ENCODE results near the gene TBL3.
"Not testable (repeated sequence)": the region's sequence is repeated elsewhere in the genome, so short reads cannot be mapped to it uniquely, and the experiment has no call there.

Gene TBL3

GRCh38 chr16:1938910-1939309, 32.9 kb upstream of the TBL3 start:
- peak overlapping the region in 1 of 2 donors; percentile 24 for H3K27ac ChIP-seq
- no peak for TF ChIP-seq CTCF (IDR thresholded peaks at IDR 0.05)
- no peak for DNase-seq (ENCODE audit: low spot score)
- no peak overlapping the region for H3K4me3 ChIP-seq

GRCh38 chr16:1939833-1940232, 32.0 kb upstream of the TBL3 start:
- H3K27ac ChIP-seq; H3K4me3 ChIP-seq; DNase-seq (ENCODE audit: low spot score): not testable (repeated sequence)

- Histone ChIP-seq H3K27ac (no peak overlapping the region), H3K4me3 (no peak overlapping the region)
- no peak for TF ChIP-seq CTCF (IDR thresholded peaks at IDR 0.05)
- no peak for DNase-seq (ENCODE audit: low spot score)
Observed at GRCh38 chr16:1940273-1941161, 31.3 kb upstream of the TBL3 start.

- H3K4me3 ChIP-seq = peak overlapping the region; percentile 91
- peak overlapping the region in 1 of 2 donors; percentile 88 for H3K27ac ChIP-seq
- no peak for DNase-seq (ENCODE audit: low spot score)
- TF ChIP-seq CTCF (IDR thresholded peaks at IDR 0.05) = no peak
Observed at GRCh38 chr16:1941162-1942046, 30.4 kb upstream of the TBL3 start.

- Histone ChIP-seq H3K27ac (peak overlapping the region; percentile 75 to 88), H3K4me3 (peak overlapping the region; percentile 91)
- TF ChIP-seq CTCF (IDR thresholded peaks at IDR 0.05) = no peak
- DNase-seq (ENCODE audit: low spot score) = no peak
Observed at GRCh38 chr16:1942047-1942809, 29.6 kb upstream of the TBL3 start.

GRCh38 chr16:1942810-1943726, 28.8 kb upstream of the TBL3 start, which contains the start of gene MSRB1:
MSRB1 (minus strand) TSS chr16:1943199; CDS start chr16:1943156, 43 bp downstream.
- peak within 1 kb of the TSS; percentile 75 to 88 for H3K27ac ChIP-seq
- no peak for TF ChIP-seq CTCF (IDR thresholded peaks at IDR 0.05)
- peak; percentile 99 for DNase-seq (ENCODE audit: low spot score)
- peak within 1 kb of the TSS; percentile 91 for H3K4me3 ChIP-seq

Data from coronary artery (tissue), 2 donors.